NCI-H187 treated with DMSO at 0.1 percent for 48 hours (cell line): Measurements from ENCODE around the gene PCYOX1L.

Experiments used
- DNase-seq: peaks from one replicate; lab custom pipeline; 2025; lab: John Stamatoyannopoulos, UW

PCYOX1L gene

GRCh38 chr5:149337736-149338135 lies 20.1 kb upstream of the PCYOX1L start:
- DNase-seq: peak; percentile 34

- no peak for DNase-seq
Observed at GRCh38 chr5:149338364-149338763, 19.5 kb upstream of the PCYOX1L start.

DNA sequence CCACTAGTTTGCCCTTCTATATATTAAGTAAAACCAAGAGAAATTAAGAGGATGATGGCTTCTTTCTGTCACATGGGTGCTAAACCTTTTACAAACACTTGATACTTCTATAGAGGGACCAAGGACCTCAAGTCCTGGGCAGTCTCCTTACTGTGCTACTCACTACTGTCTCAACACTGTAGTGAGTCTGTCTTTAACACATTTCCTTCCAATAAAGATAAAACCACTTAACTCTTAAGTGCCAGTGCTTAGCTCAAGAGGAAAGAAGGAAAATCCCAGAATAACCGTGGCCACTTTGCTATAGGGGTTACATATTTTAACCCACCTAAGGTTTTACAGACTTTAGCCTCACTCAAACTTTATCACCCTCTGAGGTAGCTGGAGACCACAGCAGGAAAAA lies 16.9 kb upstream of the PCYOX1L start:
- DNase-seq: no peak

GRCh38 chr5:149341876-149342275 lies 16.0 kb upstream of the PCYOX1L start:
- no peak for DNase-seq

DNA sequence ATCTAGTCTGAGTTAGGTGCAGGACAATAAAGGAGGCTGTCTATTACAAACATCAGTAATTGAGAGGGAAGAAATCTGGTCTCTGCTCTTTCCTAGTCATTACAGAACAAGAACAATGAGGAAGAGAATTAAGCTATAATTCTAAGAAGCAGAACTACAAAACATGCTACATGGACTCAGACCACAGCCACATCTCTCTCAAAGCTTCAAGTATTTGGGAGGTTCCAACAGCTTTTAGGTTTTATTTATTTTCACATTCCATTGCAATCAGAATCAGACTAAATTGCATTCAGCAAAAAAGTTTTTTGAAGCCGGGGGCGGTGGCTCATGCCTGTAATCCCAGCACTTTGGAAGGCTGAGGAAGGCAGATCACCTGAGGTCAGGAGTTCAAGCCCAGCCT lies 13.7 kb upstream of the PCYOX1L start:
- DNase-seq: no peak

DNA sequence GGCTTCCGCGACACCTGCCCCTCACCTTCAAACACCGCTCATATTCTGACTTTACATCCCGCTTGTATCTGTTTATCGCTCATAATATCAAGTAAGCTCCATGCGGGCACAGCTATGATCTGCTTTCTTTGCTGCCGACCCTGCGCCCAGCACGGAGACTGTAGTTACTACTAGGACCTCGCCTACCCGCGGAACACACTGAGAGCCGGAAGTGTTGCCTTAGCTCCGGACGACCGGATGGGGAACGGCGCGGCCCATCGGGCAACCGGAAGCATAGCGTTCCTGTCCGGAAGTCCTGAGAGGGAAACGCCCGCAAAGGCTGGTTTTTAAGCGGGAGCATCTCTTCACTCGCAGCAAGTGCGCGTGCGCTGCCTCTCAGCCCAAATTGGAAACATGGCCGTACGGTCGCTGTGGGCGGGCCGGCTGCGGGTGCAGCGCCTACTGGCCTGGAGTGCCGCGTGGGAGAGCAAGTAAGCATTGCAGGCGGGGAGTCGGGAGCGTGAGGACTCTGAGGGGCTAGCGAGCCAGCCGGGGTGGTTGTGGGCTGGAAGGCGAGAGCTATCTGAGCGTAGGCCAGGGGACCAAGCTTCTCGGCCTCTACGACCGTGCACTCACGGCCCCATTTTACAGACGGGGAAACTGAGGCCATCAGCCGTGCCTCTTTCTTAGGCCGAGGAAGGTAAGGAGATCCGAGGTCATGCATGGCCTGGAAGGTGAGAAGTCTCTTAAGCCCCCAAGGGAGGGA lies 12.5 kb upstream of the PCYOX1L start, which contains the start of gene GRPEL2:
TSS of gene GRPEL2 (plus strand) at position 353 of the 745 bp plus-strand sequence. CDS start at position 394, 41 bp downstream.
- DNase-seq: peak; percentile 72

- no peak for DNase-seq
Observed at GRCh38 chr5:149345892-149346222, 12.0 kb upstream of the PCYOX1L start.

DNA sequence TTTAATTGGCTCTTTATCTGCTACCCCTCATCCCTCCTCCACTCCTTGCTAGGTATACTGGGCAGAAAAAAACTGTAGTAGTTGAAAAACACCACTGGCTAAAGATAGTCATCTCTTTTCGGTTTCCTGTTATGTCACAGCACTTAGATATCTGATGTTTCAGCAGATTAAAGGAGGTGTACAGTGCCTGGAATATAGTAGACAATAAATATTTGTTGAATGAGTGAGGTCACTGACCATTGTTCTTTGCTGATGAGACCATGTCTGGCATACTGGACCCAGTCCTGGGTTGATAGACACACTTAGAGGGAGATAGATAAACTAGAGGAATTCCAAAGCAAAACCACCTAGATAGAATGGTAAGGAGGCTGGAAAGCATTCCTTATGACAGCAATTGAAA lies 9.3 kb upstream of the PCYOX1L start:
- no peak for DNase-seq

DNA sequence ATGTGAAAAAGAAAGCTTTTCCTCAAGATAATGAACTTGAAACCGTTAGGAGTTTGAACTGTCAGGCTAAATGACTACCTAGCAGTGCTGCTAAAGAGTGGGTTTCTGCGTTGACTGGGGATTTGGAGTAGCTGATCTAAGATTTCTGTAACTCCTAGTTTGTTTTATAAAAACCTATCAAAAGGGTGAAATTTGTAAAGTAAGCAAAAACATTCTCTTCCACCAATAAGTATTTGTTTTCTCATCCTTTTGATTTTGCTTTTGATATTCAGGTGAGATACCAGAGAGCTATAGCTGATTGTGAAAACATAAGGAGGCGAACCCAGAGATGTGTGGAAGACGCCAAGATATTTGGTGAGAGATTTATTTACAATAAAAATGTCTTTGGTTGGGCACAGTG lies 8.5 kb upstream of the PCYOX1L start:
- DNase-seq: no peak

- DNase-seq: no peak
Observed at GRCh38 chr5:149352169-149352568, 5.7 kb upstream of the PCYOX1L start.

DNA sequence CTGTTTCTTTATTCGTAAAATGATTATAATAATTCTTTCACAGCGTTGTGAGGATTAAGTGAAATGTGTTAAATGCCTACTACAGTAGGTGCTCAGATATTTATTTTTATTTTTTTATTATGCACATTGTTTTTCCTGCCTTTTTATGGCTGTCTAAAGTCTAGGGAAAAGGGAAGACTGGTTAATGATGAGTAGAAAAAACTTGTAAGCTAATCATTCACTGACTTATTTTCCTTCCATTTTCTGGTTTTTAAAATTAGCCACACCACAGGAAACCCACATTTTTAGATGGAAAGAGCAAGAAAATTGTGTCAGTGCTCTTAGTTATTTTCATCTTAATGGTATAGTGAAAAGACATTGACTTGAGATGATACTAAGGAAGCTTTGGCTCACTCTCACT lies 3.9 kb upstream of the PCYOX1L start:
- DNase-seq: no peak

GRCh38 chr5:149355688-149356087 lies 2.2 kb upstream of the PCYOX1L start:
- no peak for DNase-seq

- no peak for DNase-seq
Observed at GRCh38 chr5:149356391-149356790, 1.5 kb upstream of the PCYOX1L start.

DNA sequence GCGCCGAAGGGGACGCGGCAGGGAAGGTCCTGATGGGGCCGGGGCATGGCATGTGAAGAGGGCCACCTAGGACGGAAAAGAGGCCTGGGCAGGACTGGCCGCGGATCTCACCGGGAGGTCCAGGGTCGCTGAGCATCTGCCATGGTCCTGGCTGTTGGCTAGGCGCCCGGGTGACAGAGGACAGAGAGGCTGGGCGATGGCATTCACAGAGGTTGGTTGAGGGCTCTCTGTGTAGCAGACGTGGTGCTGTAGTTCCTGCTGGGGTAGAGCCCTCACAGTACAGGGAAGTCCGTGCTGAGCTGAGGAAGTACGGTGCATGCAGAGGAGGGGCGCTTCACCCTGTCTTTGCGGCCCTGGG lies 427 bp downstream of the PCYOX1L start:
- DNase-seq: no peak

DNA sequence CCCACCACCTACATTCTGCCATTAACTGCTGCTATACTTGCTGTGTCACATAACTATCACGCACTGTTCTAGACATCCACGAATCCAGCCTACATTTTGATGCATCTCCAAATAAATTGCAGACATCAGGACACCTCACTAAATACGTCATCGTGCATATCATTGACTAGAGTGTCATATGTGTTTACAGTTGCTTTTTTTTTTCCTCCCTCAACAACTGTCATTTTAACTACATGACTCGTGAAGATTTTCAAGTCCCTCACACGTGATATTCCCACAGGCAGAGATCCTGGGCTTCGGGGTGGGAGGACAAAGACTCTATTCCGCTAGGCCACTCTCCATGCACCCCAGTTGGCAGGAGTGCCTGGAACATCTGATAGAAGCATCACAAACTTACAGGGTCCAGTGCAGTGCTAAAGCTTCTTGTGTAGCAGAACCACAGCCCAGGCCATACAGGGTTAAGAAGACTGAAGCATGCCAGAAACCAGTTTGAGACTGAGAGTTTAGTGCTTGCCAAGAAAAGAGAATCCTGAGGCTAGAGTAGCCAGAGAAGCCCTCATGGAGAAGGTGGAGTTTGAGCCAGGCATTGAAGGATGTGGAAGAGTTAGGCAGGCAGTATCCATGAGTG lies 1.1 kb downstream of the PCYOX1L start:
- DNase-seq: no peak

- DNase-seq: no peak
Observed at GRCh38 chr5:149360272-149360671, 2.4 kb downstream of the PCYOX1L start.

- DNase-seq: no peak
Observed at GRCh38 chr5:149362541-149362940, 4.7 kb downstream of the PCYOX1L start.

- no peak for DNase-seq
Observed at GRCh38 chr5:149363358-149363757, 5.5 kb downstream of the PCYOX1L start.

DNA sequence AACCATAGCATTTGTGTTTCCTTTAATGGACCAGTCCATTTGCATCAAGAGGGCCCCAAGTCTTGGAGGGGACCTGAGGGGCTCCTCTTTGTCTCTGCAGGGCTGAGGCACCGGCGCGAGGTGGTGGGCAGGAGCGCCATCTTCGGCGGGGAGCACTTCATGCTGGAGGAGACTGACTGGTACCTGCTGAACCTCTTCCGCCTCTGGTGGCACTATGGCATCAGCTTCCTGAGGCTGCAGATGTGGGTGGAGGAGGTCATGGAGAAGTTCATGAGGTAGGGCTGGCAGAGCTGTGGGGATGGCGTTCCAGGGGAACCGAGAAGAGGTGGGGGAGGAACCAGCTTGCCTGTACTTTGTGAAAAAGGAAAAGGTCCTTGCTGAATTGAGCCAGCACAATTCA lies 6.1 kb downstream of the PCYOX1L start:
- no peak for DNase-seq

DNA sequence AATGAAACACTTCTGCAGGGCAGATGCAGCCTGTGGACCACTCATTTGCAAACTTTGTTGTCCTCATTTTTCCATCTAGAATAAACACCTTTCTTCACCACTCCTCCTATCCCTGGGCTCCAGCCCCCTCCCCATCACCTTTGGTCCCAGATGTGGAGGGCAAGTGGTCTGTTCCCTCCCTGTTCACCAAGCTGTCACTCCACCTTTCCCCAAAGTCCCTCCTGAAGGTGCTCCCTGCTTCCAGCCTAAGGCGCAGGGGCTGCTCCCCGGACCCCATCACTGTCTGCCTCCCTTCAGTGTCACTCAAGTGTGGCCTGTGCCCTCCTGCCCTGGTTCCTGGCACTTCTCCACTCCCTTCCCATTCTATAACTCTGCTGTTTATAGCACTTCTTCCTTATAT lies 6.9 kb downstream of the PCYOX1L start:
- no peak for DNase-seq

DNA sequence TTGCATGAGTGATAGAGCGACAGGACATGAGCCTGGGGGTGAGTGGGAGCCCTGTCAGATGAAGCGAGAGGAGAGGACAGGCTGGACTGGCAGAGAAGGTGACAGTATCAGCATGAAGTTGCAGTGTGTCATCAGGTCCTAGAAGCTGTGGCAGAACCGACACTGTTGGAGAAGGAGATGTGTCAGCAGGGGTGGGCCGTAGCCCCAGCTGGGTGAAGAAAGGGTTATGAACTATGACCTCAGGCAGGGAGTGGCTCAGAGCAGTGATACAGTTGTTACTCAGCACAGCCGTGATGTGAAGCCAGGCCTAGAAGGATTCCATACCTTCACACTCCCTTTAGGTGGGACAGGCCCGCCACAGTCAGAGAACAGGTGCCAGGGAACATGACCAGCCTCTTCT lies 7.6 kb downstream of the PCYOX1L start:
- DNase-seq: no peak

DNA sequence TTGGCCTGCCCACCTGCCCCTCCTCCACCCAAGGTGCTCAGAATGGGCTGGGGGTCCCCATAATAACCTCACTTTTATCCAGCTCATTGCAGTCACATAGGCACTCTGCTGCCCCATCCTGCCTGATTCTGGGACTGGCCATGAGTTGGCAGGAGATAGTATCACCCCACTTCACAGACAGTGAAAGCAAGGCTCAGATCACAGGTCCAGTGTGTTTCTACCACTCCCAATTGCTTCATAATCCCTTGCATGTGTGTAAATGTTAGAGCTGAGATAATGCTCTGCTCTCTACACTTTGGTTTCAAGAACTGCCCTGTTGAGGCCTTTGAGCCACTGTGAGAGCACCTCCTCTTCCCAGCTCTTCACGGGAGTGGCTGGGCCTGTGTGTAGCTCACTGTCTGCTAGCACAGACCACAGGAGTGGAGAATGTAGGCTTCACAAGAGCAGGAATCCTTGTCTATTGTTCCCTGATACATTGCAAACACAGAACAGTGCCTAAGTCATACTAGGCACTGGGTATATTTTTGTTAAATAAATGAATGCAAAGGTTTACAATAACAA lies 8.4 kb downstream of the PCYOX1L start:
- DNase-seq: no peak

DNA sequence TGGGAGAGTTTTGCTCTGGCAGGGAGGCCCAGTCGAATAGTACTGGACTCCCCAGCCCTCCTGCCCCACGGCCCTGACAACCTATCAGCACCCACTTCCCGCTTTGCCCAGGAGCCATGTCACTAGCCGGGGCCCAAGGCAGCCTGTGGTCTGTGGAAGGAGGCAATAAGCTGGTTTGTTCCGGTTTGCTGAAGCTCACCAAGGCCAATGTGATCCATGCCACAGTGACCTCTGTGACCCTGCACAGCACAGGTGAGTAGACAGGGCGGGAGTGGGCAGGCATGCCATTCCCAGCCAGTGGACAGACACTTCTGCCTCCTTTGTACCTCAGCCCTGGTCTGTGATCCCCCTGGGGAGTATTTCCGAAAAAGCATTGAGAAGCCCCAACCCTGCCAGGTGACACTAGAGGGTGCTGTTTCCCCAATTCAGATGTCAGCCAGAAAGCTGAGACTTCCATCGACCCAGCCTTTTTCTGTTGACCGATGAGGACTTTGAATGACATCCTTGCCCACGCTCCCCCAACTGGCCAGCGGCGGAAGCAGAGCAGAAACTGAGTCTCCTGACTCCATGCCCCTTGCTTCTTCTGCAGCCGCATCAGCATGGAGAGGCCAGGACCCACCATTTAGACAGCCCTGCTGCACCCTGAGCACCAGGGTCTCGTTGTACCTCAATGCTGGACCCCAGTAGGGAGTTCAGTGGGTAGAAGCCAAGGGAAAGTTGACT lies 9.6 kb downstream of the PCYOX1L start:
- no peak for DNase-seq
